ENCODE results near the gene ARSH. TPM values are rescaled to one million over a fixed set of nuclear protein-coding genes. Genes with fewer than 3 reads are reported as not detected.
"Not testable (repeated sequence)": the region's sequence is repeated elsewhere in the genome, so short reads cannot be mapped to it uniquely, and the experiment has no call there.

Gene ARSH
- not detected for polyA plus RNA-seq (ENCODE audit: low read depth in 6 of 6)

GRCh38 chrX:3006495-3006894 lies at the start of gene ARSH:
ARSH (plus strand) TSS chrX:3006546; CDS start chrX:3006613, 67 bp downstream.
- no peaks in the 10 kb centered on the region for H3K4me1 Mint-ChIP-seq
- no peaks in the 10 kb centered on the region for H3K27me3 Mint-ChIP-seq
- H3K36me3 Mint-ChIP-seq = peaks cover 0 to 5% of the 10 kb centered on the region in 2 donors
- H3K27ac Mint-ChIP-seq = no peak within 1 kb of the TSS
- ATAC-seq (ENCODE audit: low read depth in 2 of 2) = no peak
- peaks cover 0 to 31% (median 17%) of the 10 kb centered on the region in 7 donors for H3K9me3 Mint-ChIP-seq
- no peak within 1 kb of the TSS for H3K4me3 Mint-ChIP-seq
- DNase-seq = no peak

GRCh38 chrX:2958199-2958598 lies 48.1 kb upstream of the ARSH start:
- Mint-ChIP-seq H3K36me3 (no peaks in the 10 kb centered on the region), H3K27me3 (peaks cover 7 to 35% (median 7%) of the 10 kb centered on the region in 3 donors), H3K4me3 (no peak overlapping the region), H3K27ac (no peak overlapping the region), H3K4me1 (no peaks in the 10 kb centered on the region), H3K9me3 (no peaks in the 10 kb centered on the region)
- no peak for DNase-seq
- ATAC-seq (ENCODE audit: low read depth in 2 of 2) = no peak

- Mint-ChIP-seq H3K4me3 (no peak overlapping the region), H3K9me3 (no peaks in the 10 kb centered on the region), H3K27ac (no peak overlapping the region), H3K36me3 (no peaks in the 10 kb centered on the region), H3K27me3 (peaks cover 2 to 27% (median 7%) of the 10 kb centered on the region in 3 donors), H3K4me1 (peaks cover 0 to 2% (median 0%) of the 10 kb centered on the region in 3 donors)
- DNase-seq = no peak
- ATAC-seq (ENCODE audit: low read depth in 2 of 2) = no peak
Observed at GRCh38 chrX:2960861-2961515, 45.4 kb upstream of the ARSH start.

- DNase-seq = no peak
- ATAC-seq (ENCODE audit: low read depth in 2 of 2) = no peak
- Mint-ChIP-seq H3K4me1 (peaks cover 0 to 2% (median 0%) of the 10 kb centered on the region in 3 donors), H3K36me3 (no peaks in the 10 kb centered on the region), H3K27me3 (peaks cover 0 to 27% (median 7%) of the 10 kb centered on the region in 3 donors), H3K27ac (peak overlapping the region in 1 of 6 donors; percentile 42), H3K9me3 (no peaks in the 10 kb centered on the region), H3K4me3 (no peak overlapping the region)
Observed at GRCh38 chrX:2962381-2962780, 44.0 kb upstream of the ARSH start.

GRCh38 chrX:2963449-2963848 lies 42.9 kb upstream of the ARSH start:
- not testable (repeated sequence) for H3K4me3 Mint-ChIP-seq; H3K9me3 Mint-ChIP-seq; H3K4me1 Mint-ChIP-seq; DNase-seq; H3K36me3 Mint-ChIP-seq; ATAC-seq (ENCODE audit: low read depth in 2 of 2); H3K27ac Mint-ChIP-seq
- H3K27me3 Mint-ChIP-seq = peaks cover 0 to 27% (median 8%) of the 10 kb centered on the region in 3 donors

- H3K4me3 Mint-ChIP-seq; ATAC-seq (ENCODE audit: low read depth in 2 of 2); H3K4me1 Mint-ChIP-seq; H3K9me3 Mint-ChIP-seq; H3K36me3 Mint-ChIP-seq; DNase-seq: not testable (repeated sequence)
- H3K27ac Mint-ChIP-seq = peak overlapping the region in 1 of 6 donors; percentile 49
- peaks cover 4 to 23% (median 12%) of the 10 kb centered on the region in 3 donors for H3K27me3 Mint-ChIP-seq
Observed at GRCh38 chrX:2963992-2964794, 42.2 kb upstream of the ARSH start.

- H3K36me3 Mint-ChIP-seq = no peaks in the 10 kb centered on the region
- peak overlapping the region in 1 of 8 donors; percentile 35 for H3K4me3 Mint-ChIP-seq
- H3K27me3 Mint-ChIP-seq = peaks cover 4 to 23% (median 11%) of the 10 kb centered on the region in 3 donors
- ATAC-seq (ENCODE audit: low read depth in 2 of 2) (peak; percentile 48), DNase-seq (no peak)
- H3K4me1 Mint-ChIP-seq = peaks cover 0 to 6% (median 0%) of the 10 kb centered on the region in 3 donors
- no peak overlapping the region for H3K27ac Mint-ChIP-seq
- H3K9me3 Mint-ChIP-seq = no peaks in the 10 kb centered on the region
Observed at GRCh38 chrX:2965965-2966364, 40.4 kb upstream of the ARSH start.

- DNase-seq = no peak
- H3K27me3 Mint-ChIP-seq = peaks cover 11 to 30% (median 15%) of the 10 kb centered on the region in 3 donors
- H3K27ac Mint-ChIP-seq = no peak overlapping the region
- no peaks in the 10 kb centered on the region for H3K36me3 Mint-ChIP-seq
- peaks cover 0 to 7% (median under 1%) of the 10 kb centered on the region in 7 donors for H3K9me3 Mint-ChIP-seq
- ATAC-seq (ENCODE audit: low read depth in 2 of 2) = no peak
- no peak overlapping the region for H3K4me3 Mint-ChIP-seq
- peaks cover 0 to 6% (median 0%) of the 10 kb centered on the region in 3 donors for H3K4me1 Mint-ChIP-seq
Observed at GRCh38 chrX:2967012-2967411, 39.3 kb upstream of the ARSH start.

GRCh38 chrX:2967584-2967983 lies 38.8 kb upstream of the ARSH start:
- Mint-ChIP-seq H3K9me3 (peaks cover 0 to 9% (median 4%) of the 10 kb centered on the region in 7 donors), H3K27ac (no peak overlapping the region), H3K36me3 (no peaks in the 10 kb centered on the region), H3K27me3 (peaks cover 11 to 24% (median 16%) of the 10 kb centered on the region in 3 donors), H3K4me1 (peaks cover 0 to 6% (median 0%) of the 10 kb centered on the region in 3 donors), H3K4me3 (peak overlapping the region in 3 of 8 donors; percentile 10 to 68 (median 65))
- ATAC-seq (ENCODE audit: low read depth in 2 of 2) (no peak), DNase-seq (no peak)

- H3K4me3 Mint-ChIP-seq = peak overlapping the region in 7 of 8 donors; percentile 10 to 69 (median 65)
- H3K27me3 Mint-ChIP-seq = peaks cover 11 to 18% (median 16%) of the 10 kb centered on the region in 3 donors
- DNase-seq (no peak), ATAC-seq (ENCODE audit: low read depth in 2 of 2) (no peak)
- peaks cover 0 to 9% (median 4%) of the 10 kb centered on the region in 7 donors for H3K9me3 Mint-ChIP-seq
- H3K27ac Mint-ChIP-seq = peak overlapping the region in 1 of 6 donors; percentile 7
- H3K4me1 Mint-ChIP-seq = peaks cover 0 to 6% (median 0%) of the 10 kb centered on the region in 3 donors
- H3K36me3 Mint-ChIP-seq = no peaks in the 10 kb centered on the region
Observed at GRCh38 chrX:2967998-2968909, 38.1 kb upstream of the ARSH start.

- ATAC-seq (ENCODE audit: low read depth in 2 of 2) (no peak), DNase-seq (no peak)
- H3K4me1 Mint-ChIP-seq = peaks cover 0 to 6% (median 0%) of the 10 kb centered on the region in 3 donors
- H3K27ac Mint-ChIP-seq = no peak overlapping the region
- H3K36me3 Mint-ChIP-seq = no peaks in the 10 kb centered on the region
- peak overlapping the region in 1 of 8 donors; percentile 2 for H3K4me3 Mint-ChIP-seq
- peaks cover 0 to 9% (median 4%) of the 10 kb centered on the region in 7 donors for H3K9me3 Mint-ChIP-seq
- peaks cover 11 to 18% (median 16%) of the 10 kb centered on the region in 3 donors for H3K27me3 Mint-ChIP-seq
Observed at GRCh38 chrX:2969021-2969420, 37.3 kb upstream of the ARSH start.

- H3K27me3 Mint-ChIP-seq = peaks cover 11 to 18% (median 16%) of the 10 kb centered on the region in 3 donors
- no peak overlapping the region for H3K27ac Mint-ChIP-seq
- no peak for ATAC-seq (ENCODE audit: low read depth in 2 of 2)
- no peak for DNase-seq
- H3K36me3 Mint-ChIP-seq = no peaks in the 10 kb centered on the region
- H3K9me3 Mint-ChIP-seq = peaks cover 0 to 9% (median 4%) of the 10 kb centered on the region in 7 donors
- no peak overlapping the region for H3K4me3 Mint-ChIP-seq
- peaks cover 0 to 4% (median 0%) of the 10 kb centered on the region in 3 donors for H3K4me1 Mint-ChIP-seq
Observed at GRCh38 chrX:2972391-2972790, 34.0 kb upstream of the ARSH start.

GRCh38 chrX:2974961-2975360 lies 31.4 kb upstream of the ARSH start:
- no peaks in the 10 kb centered on the region for H3K4me1 Mint-ChIP-seq
- no peak for ATAC-seq (ENCODE audit: low read depth in 2 of 2)

More at GRCh38 chrX:2974961-2975360, 31.4 kb upstream of the ARSH start:
- H3K27me3 Mint-ChIP-seq = peaks cover 4 to 13% (median 13%) of the 10 kb centered on the region in 3 donors
- H3K9me3 Mint-ChIP-seq = peaks cover 0 to 19% (median 9%) of the 10 kb centered on the region in 7 donors
- no peaks in the 10 kb centered on the region for H3K36me3 Mint-ChIP-seq
- no peak for DNase-seq
- no peak overlapping the region for H3K27ac Mint-ChIP-seq
- H3K4me3 Mint-ChIP-seq = no peak overlapping the region
